Prostate gland (tissue), 2 donors: ENCODE measurements around the gene COX7B. TPM values are rescaled to one million over a fixed set of nuclear protein-coding genes. Genes with fewer than 3 reads are reported as not detected.
"Not testable (repeated sequence)": the region's sequence is repeated elsewhere in the genome, so short reads cannot be mapped to it uniquely, and the experiment has no call there.

ENCODE experiments used
- DNase-seq: peaks from one replicate; pipeline ENCODE4 v3.0.0-alpha.2; 2019; ENCODE audit warnings: low spot score
- H3K27ac ChIP-seq, 2 donors: fragments of 200-600 bp; sonication (generic); 2 replicates each; pipeline ENCODE4 v1.5.1; 2017 to 2019
- H3K27me3 ChIP-seq: fragments of 200-600 bp; sonication (generic); replicated peaks from 2 replicates; pipeline ENCODE4 v1.5.1; 2019; ENCODE audit not compliant: insufficient read depth
- H3K36me3 ChIP-seq, 2 donors: fragments of 200-600 bp; sonication (generic); 1 replicate in 1 of 2; 2 replicates in 1 of 2; pipeline versions ENCODE4 v1.5.1 to v1.8.1; 2017 to 2019
- H3K4me1 ChIP-seq: fragments of 200-600 bp; sonication (generic); replicated peaks from 2 replicates; pipeline ENCODE4 v1.5.1; 2019
- H3K4me3 ChIP-seq, 2 donors: fragments of 200-600 bp; sonication (generic); 2 replicates each; pipeline ENCODE4 v1.5.1; 2017 to 2019
- H3K9me3 ChIP-seq: fragments of 200-600 bp; sonication (generic); 2 replicates; pipeline ENCODE4 v1.5.1; 2017
- CTCF ChIP-seq, 4 experiments: fragments of 200-600 bp in 2 of 4; fragments of 450-650 bp in 2 of 4; sonication (generic) in 2 of 4; IDR thresholded peaks; 1 replicate in 3 of 4; 2 replicates in 1 of 4; pipeline ENCODE4 v1.5.1; 2016 to 2019; ENCODE audit warnings: antibody characterized with exemption in 4 of 4, mild to moderate bottlenecking in 2 of 4, moderate library complexity in 2 of 4
- POLR2A ChIP-seq: fragments of 450-650 bp; IDR thresholded peaks from one replicate; pipeline ENCODE4 v1.6.1; 2016; ENCODE audit warnings: antibody characterized with exemption, mild to moderate bottlenecking
- POLR2AphosphoS5 ChIP-seq: sonication (generic); formaldehyde crosslinking; IDR thresholded peaks from one replicate; pipeline ENCODE4 v1.6.1; 2017; ENCODE audit warnings: antibody characterized with exemption
- WGBS: methylation state at CpG from one replicate; pipeline ENCODE4 v1.1.5; 2018; 5-methylcytosine and 5-hydroxymethylcytosine counted together
- intact Hi-C: fragments of 100-400 bp; cut with DNase I; formaldehyde crosslinking; loops from one replicate; pipeline ENCODE4 v1.14.2; 2022
- total RNA-seq, 2 donors: library from RNA; depleted of rRNA; stranded (reverse); fragments of >200 nt; gene quantifications; one replicate each; pipeline ENCODE4 v1.1.0, GENCODE V29; 2016

The COX7B gene
- total RNA-seq, 2 donors from 2014 or later = 203 to 374 TPM

GRCh38 chrX:77917294-77917933 lies 18.1 kb downstream of the COX7B start:
- no peaks in the 10 kb centered on the region for H3K36me3 ChIP-seq
- WGBS = 63% methylated on average over 2 of the region's 2 CpGs
- no peaks in the 10 kb centered on the region for H3K9me3 ChIP-seq
- DNase-seq = no peak
- TF ChIP-seq CTCF (IDR thresholded peaks at IDR 0.05) (no peak), POLR2A (no peak), POLR2AphosphoS5 (no peak)
- no peak overlapping the region for H3K27ac ChIP-seq
- intact Hi-C loops = loop anchor here (10.0 kb wide), 1 partner anchor 107 kb away; no protein-coding TSS in a partner anchor
- no peak overlapping the region for H3K4me3 ChIP-seq
- no peaks in the 10 kb centered on the region for H3K4me1 ChIP-seq
- no peaks in the 10 kb centered on the region for H3K27me3 ChIP-seq

- 24% methylated on average over 3 of the region's 3 CpGs for WGBS
Measured at GRCh38 chrX:77918568-77918967, 19.3 kb downstream of the COX7B start.

GRCh38 chrX:77919370-77919769 lies 20.1 kb downstream of the COX7B start:
- H3K4me1 ChIP-seq, H3K9me3 ChIP-seq, H3K27me3 ChIP-seq, DNase-seq, H3K27ac ChIP-seq, H3K4me3 ChIP-seq, H3K36me3 ChIP-seq: not testable (repeated sequence)
- intact Hi-C loops = loop anchor here (10.0 kb wide), 1 partner anchor 105 kb away; no protein-coding TSS in a partner anchor
- 80% methylated on average over 5 of the region's 6 CpGs for WGBS

More at GRCh38 chrX:77918568-77918967, 19.3 kb downstream of the COX7B start:
- H3K4me3 ChIP-seq = no peak overlapping the region
- no peaks in the 10 kb centered on the region for H3K27me3 ChIP-seq
- H3K27ac ChIP-seq = no peak overlapping the region
- no peaks in the 10 kb centered on the region for H3K36me3 ChIP-seq
- H3K9me3 ChIP-seq = no peaks in the 10 kb centered on the region
- TF ChIP-seq POLR2A = no peak
- no peak for TF ChIP-seq CTCF (IDR thresholded peaks at IDR 0.05)
- TF ChIP-seq POLR2AphosphoS5 = no peak
- no peak for DNase-seq
- no peaks in the 10 kb centered on the region for H3K4me1 ChIP-seq
- intact Hi-C loops = loop anchor here (10.0 kb wide), 1 partner anchor 106 kb away; no protein-coding TSS in a partner anchor

- TF ChIP-seq CTCF (IDR thresholded peaks at IDR 0.05) (no peak), POLR2A (no peak), POLR2AphosphoS5 (no peak)
- no peak for DNase-seq
- intact Hi-C loops = no loop called here
- Histone ChIP-seq H3K36me3 (no peaks in the 10 kb centered on the region), H3K4me1 (no peaks in the 10 kb centered on the region), H3K27ac (no peak overlapping the region), H3K9me3 (no peaks in the 10 kb centered on the region), H3K4me3 (no peak overlapping the region), H3K27me3 (no peaks in the 10 kb centered on the region)
Measured at GRCh38 chrX:77922787-77923186, 23.5 kb downstream of the COX7B start.

GRCh38 chrX:77924320-77924859 lies 25.1 kb downstream of the COX7B start:
- Histone ChIP-seq H3K27me3 (no peaks in the 10 kb centered on the region), H3K36me3 (no peaks in the 10 kb centered on the region), H3K4me3 (no peak overlapping the region), H3K4me1 (no peaks in the 10 kb centered on the region), H3K9me3 (no peaks in the 10 kb centered on the region), H3K27ac (no peak overlapping the region)
- no peak for TF ChIP-seq CTCF (IDR thresholded peaks at IDR 0.05)
- TF ChIP-seq POLR2AphosphoS5 = no peak
- TF ChIP-seq POLR2A = no peak
- no peak for DNase-seq
- 93% methylated on average over 8 of the region's 8 CpGs for WGBS
- intact Hi-C loops = no loop called here
